DMS79 (cell line): ENCODE results near the gene GARIN1A.
"Not testable (repeated sequence)": the region's sequence is repeated elsewhere in the genome, so short reads cannot be mapped to it uniquely, and the experiment has no call there.

Source experiments
- DNase-seq: peaks from one replicate; lab custom pipeline; 2025; lab: John Stamatoyannopoulos, UW

The GARIN1A gene

DNA sequence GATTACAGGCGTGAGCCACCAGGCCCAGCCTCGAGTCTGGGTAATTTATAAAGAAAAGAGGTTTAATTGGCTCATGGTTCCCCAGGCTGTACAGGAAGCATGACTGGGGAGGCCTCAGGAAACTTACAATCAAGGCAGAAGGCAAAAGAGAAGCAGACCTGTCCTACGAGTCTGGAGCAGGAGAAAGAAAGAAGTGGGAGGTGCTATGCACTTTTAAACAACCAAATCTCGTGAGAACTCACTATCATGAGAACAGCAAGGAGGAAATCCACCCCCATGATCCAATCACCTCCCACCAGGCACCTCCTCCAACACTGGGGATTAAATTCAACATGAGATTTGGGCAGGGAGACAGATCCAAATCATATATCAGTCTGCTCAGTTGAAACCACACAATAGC is 11.6 kb downstream of the GARIN1A start:
- not testable (repeated sequence) for DNase-seq

DNA sequence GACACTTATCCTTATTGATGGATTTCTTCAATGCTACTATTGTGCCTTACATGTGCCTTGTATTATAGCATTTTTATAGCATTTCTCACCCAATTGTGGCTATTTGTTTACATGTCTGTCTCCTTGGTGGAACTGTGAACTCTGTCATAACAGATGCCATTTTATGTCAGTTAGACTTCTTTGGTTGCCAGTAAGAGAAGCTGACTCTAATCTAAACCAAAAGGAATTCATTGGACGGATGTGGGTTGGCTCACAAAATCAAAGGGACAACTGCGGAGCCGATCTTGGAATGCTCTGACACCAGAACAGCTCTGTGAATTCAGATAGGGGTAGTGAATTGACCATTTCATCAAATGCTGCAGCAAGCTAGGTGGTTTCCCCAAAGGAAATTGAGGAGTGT is 15.0 kb downstream of the GARIN1A start:
- DNase-seq = no peak

DNA sequence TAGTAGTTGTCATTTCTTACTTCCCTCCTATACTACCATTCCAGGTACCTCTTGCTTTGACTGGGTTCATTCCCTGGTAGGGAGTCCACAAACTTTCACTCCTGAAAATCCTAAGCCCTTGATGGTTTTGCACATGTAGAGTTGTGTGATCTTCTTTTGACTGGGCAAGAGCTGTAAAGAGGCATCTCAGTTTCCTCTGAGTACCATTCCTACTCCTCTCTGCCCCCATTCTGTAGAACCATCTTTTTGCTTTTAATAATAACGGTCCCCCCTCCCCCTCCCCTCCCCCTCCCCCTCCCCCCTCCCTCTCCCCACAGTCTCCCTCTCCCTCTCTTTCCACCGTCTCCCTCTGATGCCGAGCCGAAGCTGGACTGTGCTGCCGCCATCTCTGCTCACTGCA is 16.4 kb downstream of the GARIN1A start:
- no peak for DNase-seq

DNA sequence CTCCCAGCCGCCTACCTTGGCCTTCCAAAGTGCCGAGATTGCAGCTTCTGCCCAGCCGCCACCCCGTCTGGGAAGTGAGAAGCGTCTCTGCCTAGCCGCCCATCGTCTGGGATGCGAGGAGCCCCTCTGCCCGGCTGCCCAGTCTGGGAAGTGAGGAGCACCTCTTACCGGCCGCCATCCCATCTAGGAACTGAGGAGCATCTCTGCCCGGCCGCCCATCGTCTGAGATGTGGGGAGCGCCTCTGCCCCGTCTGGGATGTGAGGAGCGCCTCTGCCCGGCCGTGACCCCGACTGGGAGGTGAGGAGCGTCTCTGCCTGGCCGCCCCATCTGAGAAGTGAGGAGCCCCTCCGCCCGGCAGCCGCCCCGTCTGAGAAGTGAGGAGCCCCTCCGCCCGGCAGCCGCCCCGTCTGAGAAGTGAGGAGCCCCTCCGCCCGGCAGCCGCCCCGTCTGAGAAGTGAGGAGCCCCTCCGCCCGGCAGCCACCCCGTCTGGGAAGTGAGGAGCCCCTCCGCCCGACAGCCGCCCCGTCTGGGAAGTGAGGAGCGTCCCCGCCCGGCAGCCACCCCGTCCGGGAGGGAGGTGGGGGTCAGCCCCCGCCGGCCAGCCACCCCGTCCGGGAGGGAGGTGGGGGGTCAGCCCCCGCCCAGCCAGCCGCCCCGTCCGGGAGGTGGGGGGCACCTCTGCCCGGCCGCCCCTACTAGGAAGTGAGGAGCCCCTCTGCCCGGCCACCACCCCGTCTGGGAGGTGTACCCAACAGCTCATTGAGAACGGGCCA is 17.3 kb downstream of the GARIN1A start:
- DNase-seq = not testable (repeated sequence)

DNA sequence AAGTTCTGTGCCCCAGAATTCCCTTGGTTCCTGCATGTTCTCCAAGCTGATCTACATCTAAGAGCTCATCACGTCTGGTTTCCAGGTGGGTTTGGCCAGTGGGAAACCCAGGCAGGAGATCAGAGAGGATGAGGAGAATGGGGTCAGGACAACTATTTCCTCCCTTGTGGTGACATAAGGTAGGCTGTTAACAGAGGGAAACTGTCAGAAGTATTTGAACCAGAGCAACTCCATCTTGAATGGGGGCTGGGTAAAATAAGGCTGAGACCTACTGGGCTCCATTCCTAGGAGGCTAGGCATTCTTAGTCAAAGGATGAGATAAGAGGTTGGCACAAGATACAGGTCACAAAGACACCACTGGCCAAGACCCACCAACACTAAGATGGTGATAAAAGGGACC is 19.1 kb downstream of the GARIN1A start:
- no peak for DNase-seq

DNA sequence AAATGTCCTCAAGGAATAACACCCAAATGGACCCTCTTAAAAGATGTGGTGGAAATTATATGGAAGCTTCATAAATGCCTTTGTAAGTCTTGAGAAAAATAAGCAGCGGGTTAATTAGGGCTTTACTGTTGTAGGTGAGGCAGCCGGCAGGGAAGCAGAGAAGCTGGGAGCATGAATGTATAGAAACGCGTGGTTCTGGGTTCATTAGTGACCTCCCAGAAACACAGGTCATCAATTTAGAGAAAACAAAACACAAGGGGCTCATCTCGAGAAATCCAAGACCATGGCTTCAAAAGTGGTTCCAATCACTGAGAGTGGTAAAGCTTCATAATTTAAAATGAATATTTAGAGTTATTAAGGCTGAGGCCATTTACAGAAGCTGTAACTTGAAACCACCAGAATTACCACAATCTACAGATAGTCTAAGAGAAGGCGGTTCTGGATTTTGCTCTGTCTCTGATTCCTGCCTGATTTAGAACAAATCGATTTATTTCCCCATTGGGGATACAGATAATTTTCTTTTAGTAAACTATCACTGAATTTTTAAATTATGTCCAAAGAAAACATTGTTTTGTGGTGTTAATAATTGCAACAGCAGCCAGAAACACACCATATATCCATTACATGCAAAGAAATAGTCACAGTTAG is 20.7 kb downstream of the GARIN1A start:
- no peak for DNase-seq

DNA sequence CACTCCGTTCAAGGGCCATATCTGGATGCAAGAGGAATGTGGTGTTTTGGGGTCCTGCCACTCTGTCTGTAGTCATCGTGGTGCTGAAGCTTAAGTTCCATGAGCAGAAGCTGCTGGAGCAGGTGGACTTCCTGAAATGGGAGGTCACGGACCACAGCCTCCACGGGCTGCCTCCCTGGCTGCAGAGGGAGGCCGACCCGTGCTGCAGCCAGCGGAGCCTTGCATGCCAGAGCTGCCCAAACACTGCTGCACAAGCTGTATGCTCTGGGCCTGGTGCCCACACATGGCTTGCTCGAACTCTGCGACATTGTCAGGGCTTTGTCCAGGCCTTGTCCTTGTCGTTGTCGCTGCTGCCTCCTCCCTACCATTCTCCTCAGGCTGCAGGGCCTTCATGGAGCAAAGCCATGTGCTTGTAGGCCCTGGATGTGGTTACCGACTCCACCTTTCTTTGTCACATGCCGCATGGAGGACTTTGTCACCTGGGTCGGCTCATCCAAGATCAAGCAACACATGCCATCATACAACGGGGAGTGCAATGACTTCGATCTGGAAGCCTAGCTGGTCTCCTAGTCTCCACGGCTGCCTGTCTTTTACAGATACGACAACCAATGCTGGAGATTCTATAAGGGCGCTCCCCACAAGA is 21.4 kb downstream of the GARIN1A start:
- DNase-seq = no peak

DNA sequence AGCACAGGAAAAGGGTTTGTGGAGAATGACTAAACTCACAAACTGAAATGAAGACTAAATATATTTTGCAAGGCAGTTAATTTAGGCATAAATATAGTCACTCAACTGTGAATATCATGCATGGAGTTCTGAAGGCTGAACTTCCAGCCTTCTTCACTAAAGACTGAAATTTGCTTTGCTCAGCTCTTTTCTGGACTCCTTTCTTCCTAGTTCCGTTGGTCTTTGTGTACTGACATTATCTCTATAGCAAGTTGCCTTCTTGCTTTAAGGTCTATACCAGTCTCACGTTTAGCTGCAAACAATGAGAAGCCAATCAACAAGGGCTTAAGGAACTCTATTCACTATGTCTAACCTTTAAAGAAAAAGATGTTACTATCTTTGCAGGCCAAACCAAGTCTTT is 22.6 kb downstream of the GARIN1A start:
- DNase-seq = no peak

DNA sequence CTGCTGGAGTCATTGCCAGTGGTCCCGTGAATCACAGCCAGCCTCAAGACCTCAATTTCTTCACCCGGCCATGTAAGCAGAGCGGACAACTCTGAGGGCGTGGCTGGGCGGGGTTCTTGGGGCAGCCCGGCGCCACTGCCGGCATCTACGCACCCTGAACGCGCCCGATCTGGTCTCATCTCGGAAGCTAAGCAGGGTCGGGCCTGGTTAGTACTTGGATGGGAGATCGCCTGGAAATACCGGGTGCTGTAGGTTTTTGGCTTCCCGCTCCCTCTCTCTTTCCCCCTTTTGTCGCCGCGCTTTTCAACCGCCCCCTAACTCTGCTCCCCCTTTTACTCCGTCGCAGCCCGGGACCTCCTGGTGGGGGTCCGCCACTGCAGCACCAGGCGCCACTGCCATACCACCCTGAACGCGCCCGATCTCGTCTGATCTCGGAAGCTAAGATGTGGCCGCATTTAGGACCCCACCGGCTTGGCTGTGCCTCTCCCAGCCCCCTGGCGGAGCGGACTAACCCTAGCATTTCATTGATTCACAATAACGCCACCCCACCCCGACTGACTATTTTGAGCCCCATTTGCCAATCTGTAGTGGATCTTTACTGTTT is 25.3 kb downstream of the GARIN1A start:
- DNase-seq = no peak

DNA sequence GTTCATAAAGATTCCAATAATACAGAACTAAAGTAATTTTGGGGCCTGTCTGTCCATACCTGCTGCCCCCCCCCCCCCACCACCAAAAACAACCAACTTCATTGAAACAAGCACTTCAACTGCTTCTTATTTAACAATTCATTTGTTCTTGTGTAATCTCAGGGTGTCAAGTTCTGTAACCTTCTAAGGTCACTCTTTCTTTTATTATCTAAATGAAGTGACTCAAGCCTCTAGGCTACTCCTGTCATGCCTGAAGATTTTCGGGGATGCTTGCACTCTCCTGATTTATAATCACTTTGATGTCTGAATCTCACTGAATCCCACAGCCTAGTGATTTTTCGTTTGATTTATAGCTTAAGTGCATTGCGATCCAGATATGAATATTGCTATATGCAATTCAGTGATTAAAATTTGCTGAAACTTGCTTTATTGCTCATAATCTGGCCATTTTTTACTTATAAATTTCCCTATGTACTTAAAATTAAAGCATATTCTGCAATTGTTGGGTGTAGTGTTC is 27.2 kb downstream of the GARIN1A start:
- no peak for DNase-seq

DNA sequence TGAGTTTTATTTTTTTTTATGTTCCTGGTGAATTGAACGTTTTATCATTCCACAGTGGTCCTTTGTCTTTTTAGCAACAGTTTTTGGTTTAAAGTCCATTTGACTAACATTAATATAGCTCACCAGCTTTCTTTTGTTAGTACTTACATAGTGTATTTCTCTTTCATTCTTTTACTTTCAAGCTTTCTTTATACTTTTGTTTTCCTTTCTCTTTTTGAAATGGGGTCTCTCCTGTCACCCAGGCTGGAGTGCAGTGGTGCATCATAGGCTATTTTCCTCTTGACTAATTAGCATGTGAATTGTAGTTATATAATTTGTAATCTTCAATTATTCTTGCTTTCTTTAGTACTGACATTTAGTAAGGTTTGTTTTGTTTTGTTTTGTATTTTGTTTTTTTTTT is 27.8 kb downstream of the GARIN1A start:
- DNase-seq = no peak

DNA sequence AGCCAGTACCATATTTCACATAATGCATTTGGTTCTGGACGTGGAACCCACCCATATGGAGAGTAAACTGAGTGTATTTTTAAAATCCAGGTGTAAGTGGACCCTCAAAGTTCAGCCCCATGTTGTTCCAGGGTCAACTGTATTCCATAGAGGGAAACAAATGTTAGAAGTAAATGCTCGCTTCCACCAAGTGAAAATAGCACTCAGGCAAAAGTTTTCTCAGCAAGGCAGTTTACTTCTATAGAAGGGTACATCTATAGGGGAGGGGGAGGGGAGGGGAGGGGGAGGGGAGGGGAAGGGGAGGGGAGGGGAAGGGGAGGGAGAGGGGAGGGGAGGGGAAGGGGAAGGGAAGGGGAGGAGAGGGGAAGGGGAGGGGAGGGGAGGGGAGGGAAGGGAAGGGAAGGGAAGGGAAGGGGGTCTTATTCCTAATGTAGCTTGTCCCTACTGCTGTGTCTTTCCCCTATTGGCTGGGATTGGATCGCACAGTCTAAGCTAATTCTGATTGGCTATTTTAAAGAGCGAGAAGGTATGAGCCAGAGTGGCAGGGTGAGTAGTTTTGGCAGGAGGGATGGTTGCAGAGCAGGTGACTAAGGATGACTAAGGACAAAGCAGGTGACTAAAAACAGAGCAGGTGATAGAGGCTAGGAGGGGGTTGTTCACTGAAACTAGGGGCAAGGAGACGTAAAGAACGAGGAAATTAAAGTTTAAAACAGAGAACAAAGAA is 29.1 kb downstream of the GARIN1A start:
- no peak for DNase-seq

DNA sequence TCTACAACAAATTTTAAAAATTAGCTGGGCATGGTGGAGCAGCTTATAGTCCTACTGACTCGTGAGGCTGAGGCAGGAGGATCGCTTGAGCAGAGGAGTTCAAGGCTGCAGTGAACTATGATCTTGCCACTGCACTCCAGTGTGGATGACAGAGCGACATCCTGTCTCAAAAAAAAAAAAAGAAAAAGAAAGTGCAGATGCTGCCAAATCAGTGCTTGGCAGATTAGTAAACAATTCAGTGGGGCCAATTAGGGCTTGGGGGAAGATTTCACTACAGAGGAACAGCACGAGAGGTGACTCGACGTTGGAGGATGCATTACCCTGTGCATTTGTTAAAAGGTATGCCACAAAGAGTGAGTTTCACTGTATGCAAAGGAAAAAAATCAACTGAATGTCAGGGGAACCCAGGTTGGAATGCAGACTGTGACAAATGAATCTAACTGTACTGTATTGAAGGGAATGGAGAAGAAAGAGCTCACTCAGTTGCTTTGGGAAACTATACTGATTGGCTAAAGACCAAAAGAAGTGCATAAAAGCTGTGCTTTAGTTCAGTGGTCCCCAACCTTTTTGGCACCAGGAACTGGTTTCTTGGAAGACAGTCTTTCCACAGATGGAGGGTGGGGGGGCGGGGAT is 31.6 kb downstream of the GARIN1A start:
- DNase-seq = no peak

DNA sequence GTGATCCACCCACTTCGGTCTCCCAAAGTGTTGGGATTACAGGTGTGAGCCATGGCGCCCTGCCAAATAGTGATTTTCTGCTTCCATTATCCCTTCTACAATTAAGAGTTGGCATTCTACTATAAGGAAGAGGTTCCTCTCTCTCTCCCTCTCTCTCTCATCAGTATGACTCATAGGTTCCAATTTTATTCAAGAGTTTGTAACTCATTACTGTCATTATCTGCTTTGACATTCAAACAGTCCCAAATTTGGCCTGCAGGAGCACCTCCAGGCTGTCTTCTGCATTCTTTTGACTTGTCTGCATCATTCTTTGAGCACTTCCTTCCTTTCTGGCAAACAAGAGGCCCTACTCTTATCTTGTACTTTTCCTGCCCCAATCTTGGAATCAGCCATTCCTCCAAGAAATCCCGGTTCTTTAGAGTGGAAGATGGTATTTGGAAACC is 33.8 kb downstream of the GARIN1A start:
- DNase-seq = no peak

DNA sequence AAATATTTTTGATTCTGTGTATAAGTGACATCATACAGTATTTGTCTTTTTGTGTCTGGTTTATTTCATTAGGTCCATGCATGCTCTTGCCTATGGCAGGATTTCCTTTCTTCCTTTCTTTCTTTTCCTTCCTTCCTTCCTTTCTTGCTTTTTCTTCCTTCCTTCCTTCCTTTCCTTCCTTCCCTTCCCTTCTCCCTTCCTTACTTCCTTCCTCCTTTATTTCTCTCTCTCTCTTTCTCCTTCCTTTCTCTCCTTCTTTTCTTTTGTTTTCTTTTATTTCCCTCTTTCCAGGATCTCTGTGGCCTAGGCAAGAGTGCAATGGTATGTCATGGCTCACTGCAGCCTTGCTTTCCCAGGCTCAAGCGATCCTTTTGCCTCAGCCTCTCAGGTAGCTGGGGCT is 35.7 kb downstream of the GARIN1A start:
- DNase-seq = no peak

DNA sequence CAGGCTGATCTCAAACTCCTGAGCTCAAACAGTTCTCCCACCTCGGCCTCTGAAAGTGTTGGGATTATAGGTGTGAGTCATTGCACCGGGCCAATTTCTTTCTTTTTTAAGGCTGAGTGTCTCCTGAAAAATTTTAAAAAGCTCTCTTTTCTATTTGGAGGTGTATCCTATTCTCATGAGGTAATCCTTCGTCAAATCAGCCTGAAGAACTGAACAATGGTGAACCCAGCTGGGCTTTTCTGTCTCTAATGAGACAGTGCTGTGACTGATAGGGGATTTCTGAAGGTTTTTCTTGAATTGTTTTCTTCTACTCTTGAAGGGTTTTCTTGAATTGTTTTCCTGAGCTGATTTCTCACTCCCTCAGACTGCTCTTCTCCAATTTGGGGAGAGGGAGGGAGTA is 36.1 kb downstream of the GARIN1A start:
- no peak for DNase-seq

DNA sequence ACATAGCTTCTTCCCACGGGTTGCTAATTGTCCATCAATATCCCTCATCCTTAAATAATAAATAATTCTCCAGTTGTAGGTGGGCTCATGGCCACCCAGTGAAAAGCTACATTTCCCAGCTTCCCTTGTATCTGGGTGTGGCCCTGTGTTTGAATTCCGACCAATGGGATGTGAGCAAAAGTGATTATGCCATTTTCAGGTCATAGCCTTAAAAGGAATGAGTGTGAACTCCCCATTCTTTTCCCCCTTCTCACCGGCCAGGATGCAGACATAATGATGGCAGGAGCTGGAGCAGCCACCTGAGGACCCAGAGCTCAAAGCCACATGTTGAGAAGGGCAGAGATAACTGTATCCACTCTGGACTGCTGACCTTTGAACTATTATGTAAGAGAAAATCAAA is 36.7 kb downstream of the GARIN1A start:
- no peak for DNase-seq

DNA sequence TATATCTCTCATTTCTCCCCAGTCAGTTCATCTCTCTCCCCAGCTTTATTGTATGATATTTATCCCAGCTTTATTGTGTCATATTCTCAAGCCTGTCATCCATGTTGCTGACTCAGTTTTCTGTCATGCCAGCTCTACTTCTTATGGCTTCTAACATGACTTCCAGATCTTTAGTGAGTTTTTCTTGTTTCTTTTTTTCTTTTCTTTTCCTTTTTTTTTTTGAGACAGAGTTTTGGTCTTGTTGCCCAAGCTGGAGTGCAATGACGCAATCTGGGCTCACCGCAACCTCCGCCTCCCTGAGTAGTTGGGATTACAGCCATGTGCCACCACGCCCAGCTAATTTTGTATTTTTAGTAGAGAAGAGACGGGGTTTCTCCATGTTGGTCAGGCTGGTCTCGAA is 38.4 kb downstream of the GARIN1A start:
- DNase-seq = no peak

DNA sequence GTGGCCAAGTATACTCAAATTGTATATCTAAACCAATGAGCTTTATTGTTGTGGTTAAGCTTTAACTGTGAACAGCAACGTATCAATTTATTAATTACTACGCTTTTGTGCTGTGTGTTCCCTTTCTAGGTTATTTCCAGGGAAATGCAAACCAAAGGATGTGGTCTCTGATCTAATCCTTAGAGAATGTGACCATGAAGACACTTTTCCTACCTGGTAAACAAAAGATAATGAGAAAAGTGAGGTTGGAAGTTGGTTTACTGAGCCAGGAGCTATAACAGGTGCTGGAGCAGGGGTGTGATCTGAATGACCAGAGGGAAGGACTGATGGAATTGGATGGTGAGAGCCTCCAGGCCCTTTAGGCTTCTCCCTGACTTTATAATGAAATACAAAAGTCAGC is 41.7 kb downstream of the GARIN1A start:
- DNase-seq = no peak

DNA sequence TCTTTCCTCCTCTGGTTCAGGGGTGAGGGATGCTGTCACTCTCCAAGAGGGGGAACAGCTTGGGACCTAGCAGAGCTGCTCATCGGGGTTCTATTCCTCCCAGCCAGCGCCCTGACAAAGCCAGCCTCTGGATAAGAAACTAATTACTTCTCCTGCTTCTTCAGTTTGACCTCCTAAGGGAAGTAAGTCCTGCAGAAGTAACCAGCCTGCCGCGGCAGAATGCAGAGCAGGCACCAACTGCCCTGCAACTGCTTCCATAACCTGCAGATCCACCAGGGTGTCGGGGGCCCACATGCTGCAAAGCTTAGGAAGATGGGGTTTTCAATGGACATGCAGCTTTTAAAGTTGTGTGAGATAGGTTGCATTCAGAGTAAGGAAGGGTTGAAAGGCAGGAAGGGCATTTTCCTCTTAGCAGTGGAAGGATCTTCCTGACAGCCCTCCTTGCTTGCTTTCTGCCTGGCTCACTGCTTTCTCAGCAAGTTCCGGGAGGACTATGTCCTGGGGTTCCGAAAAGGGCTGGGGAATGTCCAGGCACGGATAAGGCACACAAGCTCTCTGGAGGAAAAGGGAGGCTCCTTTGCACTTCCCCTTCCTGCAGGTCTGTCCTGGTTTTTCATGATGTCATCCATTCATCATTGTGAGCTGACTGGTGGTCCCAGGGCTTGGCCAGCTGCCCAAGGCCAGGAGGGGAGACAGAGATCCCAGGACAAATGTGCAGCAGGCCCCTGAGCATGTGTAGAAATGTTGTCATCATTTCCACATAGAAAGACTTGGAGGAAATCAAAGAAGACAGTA is 42.8 kb downstream of the GARIN1A start:
- DNase-seq = no peak
